HCT116 (cell line): Measurements from ENCODE around the gene SLC30A9. TPM values are rescaled to one million over a fixed set of nuclear protein-coding genes. Genes with fewer than 3 reads are reported as not detected.
A peak's percentile ranks its signal among the peaks of the same experiment; 100 is the strongest.

Experiments used
- ATAC-seq: fragments of 200-7000 bp; cut with Tn5 transposase; 2 replicates; pipeline ENCODE4 v1.9.1; 2020; ENCODE audit warnings: mild to moderate bottlenecking, moderate library complexity
- Bru-seq: library from RNA; stranded (reverse); fragments of 400-500 nt; gene quantifications from one replicate; lab custom pipeline; 2021; lab: Mats Ljungman, UMichigan
- BruChase-seq, 2 experiments: library from RNA; stranded (reverse); fragments of 400-500 nt; gene quantifications; one replicate each; lab custom pipeline; 2021; lab: Mats Ljungman, UMichigan
- BruUV-seq: library from RNA; stranded (reverse); fragments of 400-500 nt; replicated peaks from 2 replicates; lab custom pipeline; 2021; lab: Mats Ljungman, UMichigan
- CTCF ChIA-PET: fragments of 300-600 bp; sonication (Branson Sonifier 250); formaldehyde crosslinking; loops from one replicate; lab custom pipeline; 2021; ENCODE audit warnings: antibody characterized with exemption; lab: Charles Lee
- POLR2A ChIA-PET: fragments of 300-600, 350-600 bp; sonication (Branson Sonifier 250); formaldehyde crosslinking; loops from one replicate; lab custom pipeline; 2021; ENCODE audit warnings: antibody characterized with exemption; lab: Charles Lee
- RAD21 ChIA-PET, 2 experiments: fragments of 300-600 bp; sonication (Branson Sonifier 250); formaldehyde crosslinking; loops; one replicate each; lab custom pipeline; 2023; ENCODE audit warnings: low total read pairs in 2 of 2; ENCODE audit not compliant: uncharacterized antibody in 2 of 2, unreplicated experiment in 2 of 2, low non-redundant PET in 1 of 2; lab: Charles Lee
- DNase-seq: peaks from one replicate; pipeline ENCODE4 v3.0.0-alpha.2; 2010; ENCODE audit warnings: low read depth, low spot score
- H2AFZ ChIP-seq: fragments of 200-600 bp; shearing (Covaris generic), sonication (generic); 2 replicates; pipeline ENCODE4 v1.6.1; 2017; ENCODE audit warnings: low read depth, mixed run types, mixed read lengths, antibody characterized with exemption, low read length; ENCODE audit not compliant: poor library complexity, severe bottlenecking
- H3K27ac ChIP-seq: 2 replicates; pipeline ENCODE4 v1.5.1; 2012; ENCODE audit warnings: low read depth, low read length
- H3K27me3 ChIP-seq: fragments of 200-600 bp; sonication (generic); 2 replicates; pipeline ENCODE4 v1.6.1; 2016; ENCODE audit warnings: mixed run types, low read length, mixed read lengths; ENCODE audit not compliant: insufficient read depth
- H3K36me3 ChIP-seq, 2 experiments: fragments of 200-500 bp in 1 of 2; fragments of 200-600 bp in 1 of 2; sonication (Bioruptor generic) in 1 of 2; sonication (generic) in 1 of 2; 2 replicates each; pipeline versions ENCODE4 v1.5.1 to v1.6.1; 2014 to 2016; ENCODE audit warnings: low read length in 2 of 2, inconsistent platforms in 1 of 2, mixed read lengths in 1 of 2, mixed run types in 1 of 2; ENCODE audit not compliant: insufficient read depth in 2 of 2, control insufficient read depth in 1 of 2
- H3K4me1 ChIP-seq, 2 experiments: fragments of 200-600 bp in 1 of 2; sonication (generic) in 1 of 2; 2 replicates each; pipeline versions ENCODE4 v1.5.1 to v1.6.1; 2012 to 2017; ENCODE audit warnings: low read length in 2 of 2, inconsistent platforms in 1 of 2, mild to moderate bottlenecking in 1 of 2, mixed read lengths in 1 of 2, mixed run types in 1 of 2, moderate library complexity in 1 of 2; ENCODE audit not compliant: insufficient read depth in 2 of 2, control insufficient read depth in 1 of 2
- H3K4me2 ChIP-seq: fragments of 200-600 bp; sonication (generic); 2 replicates; pipeline ENCODE4 v1.6.1; 2017; ENCODE audit warnings: mixed run types, low read length, mixed read lengths
- H3K4me3 ChIP-seq, 2 experiments: fragments of 200-600 bp in 1 of 2; sonication (generic) in 1 of 2; replicated peaks in 1 of 2; 2 replicates each; pipeline ENCODE4 v1.5.1; 2011 to 2016; ENCODE audit warnings: low read length in 2 of 2, control low read depth in 1 of 2, low read depth in 1 of 2, mild to moderate bottlenecking in 1 of 2, mixed read lengths in 1 of 2, mixed run types in 1 of 2
- H3K79me2 ChIP-seq: fragments of 200-600 bp; sonication (generic); 2 replicates; pipeline ENCODE4 v1.6.1; 2017; ENCODE audit warnings: mild to moderate bottlenecking, mixed run types, low read length, moderate library complexity, mixed read lengths; ENCODE audit not compliant: insufficient read depth
- H3K9ac ChIP-seq: fragments of 200-600 bp; sonication (generic); 2 replicates; pipeline ENCODE4 v1.6.1; 2016; ENCODE audit warnings: low read length, mixed read lengths
- H3K9me2 ChIP-seq: fragments of 200-600 bp; sonication (generic), shearing (Covaris generic); 2 replicates; pipeline ENCODE4 v1.6.1; 2017; ENCODE audit warnings: mixed run types, mild to moderate bottlenecking, moderate library complexity; ENCODE audit not compliant: insufficient read depth
- H3K9me3 ChIP-seq, 2 experiments: fragments of 200-500 bp in 1 of 2; fragments of 200-600 bp in 1 of 2; sonication (Bioruptor generic) in 1 of 2; sonication (generic) in 1 of 2; 2 replicates each; pipeline ENCODE4 v1.6.1; 2014 to 2017; ENCODE audit warnings: low read length in 2 of 2, mixed read lengths in 2 of 2, inconsistent platforms in 1 of 2, low read depth in 1 of 2, mild to moderate bottlenecking in 1 of 2, mixed run types in 1 of 2, moderate library complexity in 1 of 2; ENCODE audit not compliant: control insufficient read depth in 1 of 2, insufficient read depth in 1 of 2
- H4K20me1 ChIP-seq: fragments of 200-600 bp; sonication (generic), shearing (Covaris generic); 2 replicates; pipeline ENCODE4 v1.6.1; 2017; ENCODE audit warnings: mixed run types, mild to moderate bottlenecking, moderate library complexity; ENCODE audit not compliant: insufficient read depth
- ATF3 ChIP-seq: IDR thresholded peaks from 2 replicates; pipeline ENCODE4 v1.6.1; 2012
- CBX3 ChIP-seq: IDR thresholded peaks from 2 replicates; pipeline ENCODE4 v1.6.1; 2012; ENCODE audit warnings: low read depth
- CEBPB ChIP-seq: IDR thresholded peaks from 2 replicates; pipeline ENCODE4 v1.6.1; 2012; ENCODE audit warnings: low read depth
- CTCF ChIP-seq, 3 experiments: fragments of 200-600 bp in 1 of 3; sonication (generic) in 1 of 3; IDR thresholded peaks in 2 of 3; conservative IDR thresholded peaks in 1 of 3; 2 replicates each; pipeline ENCODE4 v1.5.1; 2012 to 2017; ENCODE audit warnings: low read depth in 2 of 3, low read length in 2 of 3, antibody characterized with exemption in 1 of 3, borderline replicate concordance in 1 of 3, control low read depth in 1 of 3, mild to moderate bottlenecking in 1 of 3, mixed read lengths in 1 of 3, mixed run types in 1 of 3, moderate library complexity in 1 of 3; ENCODE audit not compliant: insufficient read depth in 1 of 3
- EGR1 ChIP-seq: IDR thresholded peaks from 2 replicates; pipeline ENCODE4 v1.6.1; 2012; ENCODE audit warnings: low read depth
- ELF1 ChIP-seq: IDR thresholded peaks from 2 replicates; pipeline ENCODE4 v1.6.1; 2012; ENCODE audit warnings: low read depth, borderline replicate concordance
- EZH2 ChIP-seq: fragments of 200-600 bp; sonication (generic); IDR thresholded peaks from 2 replicates; pipeline ENCODE4 v1.6.1; 2017; ENCODE audit warnings: antibody characterized with exemption, mixed run types
- EZH2phosphoT487 ChIP-seq: fragments of 200-600 bp; IDR thresholded peaks from 2 replicates; pipeline ENCODE4 v1.6.1; 2018; ENCODE audit warnings: antibody characterized with exemption, borderline replicate concordance
- FOSL1 ChIP-seq: IDR thresholded peaks from 2 replicates; pipeline ENCODE4 v1.6.1; 2012; ENCODE audit warnings: low read depth
- JUND ChIP-seq: IDR thresholded peaks from 2 replicates; pipeline ENCODE4 v1.6.1; 2012
- MAX ChIP-seq: IDR thresholded peaks from 2 replicates; pipeline ENCODE4 v1.6.1; 2012
- POLR2A ChIP-seq: IDR thresholded peaks from 2 replicates; pipeline ENCODE4 v1.7.0; 2011; ENCODE audit warnings: borderline replicate concordance; ENCODE audit not compliant: insufficient read depth, insufficient read length; ENCODE audit errors: extremely low read depth
- RAD21 ChIP-seq: IDR thresholded peaks from 2 replicates; pipeline ENCODE4 v1.6.1; 2012; ENCODE audit warnings: low read depth, mild to moderate bottlenecking
- REST ChIP-seq: IDR thresholded peaks from 2 replicates; pipeline ENCODE4 v1.6.1; 2012; ENCODE audit warnings: low read depth
- SIN3A ChIP-seq: IDR thresholded peaks from 2 replicates; pipeline ENCODE4 v1.6.1; 2012; ENCODE audit warnings: low read depth
- SP1 ChIP-seq: IDR thresholded peaks from 2 replicates; pipeline ENCODE4 v1.6.1; 2012; ENCODE audit warnings: low read depth
- SRF ChIP-seq: IDR thresholded peaks from 2 replicates; pipeline ENCODE4 v1.6.1; 2012; ENCODE audit warnings: low read depth
- TCF7L2 ChIP-seq: IDR thresholded peaks from 2 replicates; pipeline ENCODE4 v1.7.0; 2011; ENCODE audit warnings: borderline replicate concordance, inconsistent platforms; ENCODE audit not compliant: insufficient read depth, insufficient read length; ENCODE audit errors: extremely low read depth
- YY1 ChIP-seq: IDR thresholded peaks from 2 replicates; pipeline ENCODE4 v1.6.1; 2011; ENCODE audit warnings: low read length, low read depth, moderate library complexity, mild to moderate bottlenecking; ENCODE audit not compliant: insufficient replicate concordance; ENCODE audit errors: extremely low read depth
- ZFX ChIP-seq: fragments of 450-650 bp; IDR thresholded peaks from 2 replicates; pipeline ENCODE4 v1.6.1; 2017
- ZNF274 ChIP-seq: fragments of 200-500 bp; sonication (Bioruptor generic); IDR thresholded peaks from 2 replicates; pipeline ENCODE4 v1.6.1; 2014; ENCODE audit warnings: mild to moderate bottlenecking, low read depth, low read length, inconsistent platforms
- intact Hi-C: fragments of 100-400 bp; cut with micrococcal nuclease; formaldehyde crosslinking; loops from 2 replicates; pipeline ENCODE4 v1.10.0; 2022
- long read RNA-seq: library from polyadenylated mRNA; unstranded; transcript quantifications from one replicate; pipeline ENCODE4 v2.0.0, GENCODE V29; 2021; ENCODE audit not compliant: unreplicated experiment
- polyA plus RNA-seq: library from polyadenylated mRNA; unstranded; fragments of >200 nt; gene quantifications from 2 replicates; pipeline ENCODE4 v1.2.1, GENCODE V29; 2012; ENCODE audit warnings: missing spikeins
- total RNA-seq: library from RNA; stranded (reverse); gene quantifications from one replicate; pipeline ENCODE4 v1.2.1, GENCODE V29; 2021; ENCODE audit not compliant: unreplicated experiment

Gene SLC30A9
- total RNA-seq (67.4 TPM), Bru-seq, nascent RNA (percentile 86 among the genes with signal in this experiment), BruChase-seq, experiment 1, labeled RNA remaining after a 6-hour chase (percentile 79 among the genes with signal in this experiment), BruChase-seq, experiment 2, labeled RNA remaining after a 2-hour chase (percentile 84 among the genes with signal in this experiment)
- polyA plus RNA-seq: 22.7 and 27.2 TPM in 2 replicates
- long read RNA-seq, full-length matches to known transcripts: 132 of 197 reads
- long read RNA-seq, partial matches to known transcripts: 31 of 197 reads
- long read RNA-seq, other reads (novel, unspliced or antisense): 34 of 197 reads

- Histone ChIP-seq H3K36me3 (no peaks in the 10 kb centered on the region), H2AFZ (peak within 1 kb of the TSS; percentile 49), H3K4me3 (peak within 1 kb of the TSS; percentile 93 to 99), H3K9ac (peak within 1 kb of the TSS; percentile 91), H3K27ac (peak within 1 kb of the TSS; percentile 55), H3K4me1 (peaks cover 0 to 13% of the 10 kb centered on the region in 2 experiments; a peak in 2 of 4 replicates), H3K27me3 (no peaks in the 10 kb centered on the region), H3K79me2 (peaks cover 36% of the 10 kb centered on the region), H3K9me3 (no peaks in the 10 kb centered on the region), H3K4me2 (peak within 1 kb of the TSS; percentile 95), H3K9me2 (no peaks in the 10 kb centered on the region), H4K20me1 (no peaks in the 10 kb centered on the region)
- peak; percentile 92 for DNase-seq
- ATAC-seq: peak; percentile 94
- ChIA-PET CTCF (interaction anchor here (1.3 to 1.5 kb wide), 2 partner anchors 289 to 298 kb away, joined by 3 read pairs; no protein-coding TSS in a partner anchor), RAD21 (no interaction called here), POLR2A (interaction anchor here (0.8 kb wide), 1 partner anchor 35 kb away, joined by 3 read pairs; no protein-coding TSS in a partner anchor)
- intact Hi-C loops: loop anchor here (5.0 kb wide), 1 partner anchor 292 kb away; no protein-coding TSS in a partner anchor
- TSS peak; percentile 72 for BruUV-seq
- no peak for TF ChIP-seq REST
- peak; percentile 68 for TF ChIP-seq POLR2A
- TF ChIP-seq SRF: peak; percentile 69; the same call in 1 of the 2 replicates
- no peak for TF ChIP-seq CEBPB
- no peak for TF ChIP-seq JUND
- no peak for TF ChIP-seq FOSL1
- TF ChIP-seq SP1: peak; percentile 53
- peak in 2 of 3 experiments; percentile 22 to 30; a peak in 2 of 6 replicates for TF ChIP-seq CTCF (IDR thresholded peaks at IDR 0.05 in 2 of 3, conservative IDR thresholded peaks at IDR 0.05 in 1 of 3; ENCODE audit: borderline replicate concordance in 1 of 3, insufficient read depth in 1 of 3, low read depth in 2 of 3, low read length in 2 of 3)
- TF ChIP-seq CBX3: no peak
- TF ChIP-seq ZFX: peak; percentile 91
- TF ChIP-seq RAD21: no peak
- TF ChIP-seq MAX: no peak
- TF ChIP-seq SIN3A: peak; percentile 87
- no peak for TF ChIP-seq ATF3
- TF ChIP-seq ELF1: peak; percentile 59
- no peak for TF ChIP-seq ZNF274
- TF ChIP-seq EZH2phosphoT487: no peak
- TF ChIP-seq EGR1: no peak
- TF ChIP-seq TCF7L2: no peak
- TF ChIP-seq EZH2: no peak
- TF ChIP-seq YY1: peak; percentile 52
These were observed at the start of gene SLC30A9 for GRCh38 chr4:41990365-41991111. Gene SLC30A9 (plus strand): TSS chr4:41990530. CDS start chr4:41990652, 122 bp downstream.
